ENCODE results near the gene C1QL4.
"Not testable (repeated sequence)": the region's sequence is repeated elsewhere in the genome, so short reads cannot be mapped to it uniquely, and the experiment has no call there.

C1QL4 gene

DNA sequence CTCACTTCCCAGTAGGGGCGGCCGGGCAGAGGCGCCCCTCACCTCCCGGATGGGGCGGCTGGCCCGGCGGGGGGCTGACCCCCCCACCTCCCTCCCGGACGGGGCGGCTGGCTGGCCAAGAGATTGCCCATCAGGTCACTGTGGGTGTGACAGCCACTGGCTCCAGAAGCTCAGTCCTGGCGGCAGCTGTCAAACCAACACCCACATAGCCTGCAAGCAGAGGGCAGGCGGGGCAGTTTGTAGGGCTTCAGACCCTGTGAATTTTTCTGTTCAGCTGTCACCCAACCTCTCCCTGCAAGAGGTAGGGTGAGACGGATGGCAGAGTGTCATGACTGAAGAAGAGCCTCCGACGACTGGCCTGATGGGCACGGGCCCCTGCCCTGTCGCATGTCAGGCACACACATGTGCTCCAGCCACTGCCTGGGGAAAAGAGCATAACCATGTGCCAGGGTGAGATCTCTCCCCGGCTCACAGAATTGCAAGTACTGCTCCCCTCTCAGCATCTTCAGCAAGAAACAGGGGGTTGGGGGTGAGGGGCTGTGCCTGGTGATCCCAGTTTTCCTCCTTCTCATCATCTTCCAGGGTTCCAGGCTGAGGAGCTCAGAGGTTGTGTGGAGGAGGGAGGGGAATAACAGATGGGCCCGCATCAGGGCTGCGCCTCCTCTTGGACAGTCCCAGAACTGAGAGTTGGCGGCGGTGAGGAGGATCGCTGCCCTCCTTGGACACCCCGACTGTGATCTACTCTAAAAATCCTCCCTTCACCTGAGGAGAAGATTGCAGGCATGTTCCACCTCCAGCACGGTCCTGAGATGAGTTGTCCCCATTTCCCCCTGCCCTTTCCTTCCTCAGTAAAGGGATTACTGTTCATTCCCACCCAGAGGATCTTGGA lies 53.2 kb downstream of the C1QL4 start:
- H3K27ac ChIP-seq (ENCODE audit: low read depth, low read length): no peak overlapping the region
- H3K36me3 ChIP-seq (ENCODE audit: control insufficient read depth, insufficient read depth, low read length): no peaks in the 10 kb centered on the region
- H3K4me1 ChIP-seq (ENCODE audit: control insufficient read depth, insufficient read depth, low read length): peaks cover 26% of the 10 kb centered on the region
- 0 out of 2 replicates have a peak, but pooled peaks cover 5% of the 10 kb centered on the region for H3K9me3 ChIP-seq (ENCODE audit: control insufficient read depth, insufficient read depth, low read depth, low read length)
- no peak overlapping the region for H3K9ac ChIP-seq (ENCODE audit: low read length)
- no peak overlapping the region for H3K4me3 ChIP-seq (ENCODE audit: low read depth, low read length)
- 0 out of 2 replicates have a peak, but pooled peaks cover 3% of the 10 kb centered on the region for H3K27me3 ChIP-seq (ENCODE audit: control insufficient read depth, insufficient read depth, low read length)

DNA sequence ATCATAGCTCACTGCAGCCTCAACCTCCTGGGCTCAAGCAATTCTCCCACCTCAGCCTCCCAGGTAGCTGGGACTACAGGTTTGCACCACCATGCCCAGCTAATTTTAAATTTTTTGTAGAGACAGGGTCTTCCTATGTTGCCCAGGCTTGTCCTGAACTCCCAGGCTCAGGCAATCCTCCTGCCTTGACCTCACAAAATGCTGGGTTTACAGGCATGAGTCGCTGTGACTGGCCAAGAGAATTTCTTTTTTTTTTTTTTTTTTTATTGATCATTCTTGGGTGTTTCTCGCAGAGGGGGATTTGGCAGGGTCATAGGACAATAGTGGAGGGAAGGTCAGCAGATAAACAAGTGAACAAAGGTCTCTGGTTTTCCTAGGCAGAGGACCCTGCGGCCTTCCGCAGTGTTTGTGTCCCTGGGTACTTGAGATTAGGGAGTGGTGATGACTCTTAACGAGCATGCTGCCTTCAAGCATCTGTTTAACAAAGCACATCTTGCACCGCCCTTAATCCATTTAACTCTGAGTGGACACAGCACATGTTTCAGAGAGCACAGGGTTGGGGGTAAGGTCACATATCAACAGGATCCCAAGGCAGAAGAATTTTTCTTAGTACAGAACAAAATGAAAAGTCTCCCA lies 54.1 kb downstream of the C1QL4 start:
- H3K27ac ChIP-seq (ENCODE audit: low read depth, low read length): not testable (repeated sequence)

More for the DNA sequence above, 54.1 kb downstream of the C1QL4 start:
- not testable (repeated sequence) for H3K9me3 ChIP-seq (ENCODE audit: control insufficient read depth, insufficient read depth, low read depth, low read length); H3K9ac ChIP-seq (ENCODE audit: low read length); H3K36me3 ChIP-seq (ENCODE audit: control insufficient read depth, insufficient read depth, low read length); H3K27me3 ChIP-seq (ENCODE audit: control insufficient read depth, insufficient read depth, low read length); H3K4me3 ChIP-seq (ENCODE audit: low read depth, low read length)
- peaks cover 26% of the 10 kb centered on the region for H3K4me1 ChIP-seq (ENCODE audit: control insufficient read depth, insufficient read depth, low read length)

All from HUES6 (cell line).